GM12891 (cell line): ENCODE results near the gene FASTKD2.

Experiments
- PAX5 ChIP-seq: IDR thresholded peaks from 2 replicates; pipeline ENCODE4 v1.6.1; 2011; ENCODE audit warnings: low read length, moderate library complexity, mild to moderate bottlenecking; ENCODE audit not compliant: insufficient read depth, severe bottlenecking
- POLR2A ChIP-seq: IDR thresholded peaks from 2 replicates; pipeline ENCODE4 v1.6.1; 2011; ENCODE audit warnings: low read depth, low read length, control low read depth
- POLR2AphosphoS5 ChIP-seq: IDR thresholded peaks from 2 replicates; pipeline ENCODE4 v1.6.1; 2011; ENCODE audit warnings: low read depth, low read length, control low read depth
- POU2F2 ChIP-seq: IDR thresholded peaks from 2 replicates; pipeline ENCODE4 v1.6.1; 2011; ENCODE audit warnings: low read depth, mild to moderate bottlenecking, control low read depth, low read length, moderate library complexity
- TAF1 ChIP-seq: IDR thresholded peaks from 2 replicates; pipeline ENCODE4 v1.6.1; 2011; ENCODE audit warnings: low read depth, low read length, control low read depth

- TF ChIP-seq TAF1, result no peak
- TF ChIP-seq PAX5, result no peak
- TF ChIP-seq POLR2AphosphoS5, result no peak
- no peak for TF ChIP-seq POLR2A
- no peak for TF ChIP-seq POU2F2
Observed at GRCh38 chr2:206823178-206823577, 57.8 kb downstream of the FASTKD2 start.
